Measurements from ENCODE around the gene DNAH1.

DNAH1 gene

DNA sequence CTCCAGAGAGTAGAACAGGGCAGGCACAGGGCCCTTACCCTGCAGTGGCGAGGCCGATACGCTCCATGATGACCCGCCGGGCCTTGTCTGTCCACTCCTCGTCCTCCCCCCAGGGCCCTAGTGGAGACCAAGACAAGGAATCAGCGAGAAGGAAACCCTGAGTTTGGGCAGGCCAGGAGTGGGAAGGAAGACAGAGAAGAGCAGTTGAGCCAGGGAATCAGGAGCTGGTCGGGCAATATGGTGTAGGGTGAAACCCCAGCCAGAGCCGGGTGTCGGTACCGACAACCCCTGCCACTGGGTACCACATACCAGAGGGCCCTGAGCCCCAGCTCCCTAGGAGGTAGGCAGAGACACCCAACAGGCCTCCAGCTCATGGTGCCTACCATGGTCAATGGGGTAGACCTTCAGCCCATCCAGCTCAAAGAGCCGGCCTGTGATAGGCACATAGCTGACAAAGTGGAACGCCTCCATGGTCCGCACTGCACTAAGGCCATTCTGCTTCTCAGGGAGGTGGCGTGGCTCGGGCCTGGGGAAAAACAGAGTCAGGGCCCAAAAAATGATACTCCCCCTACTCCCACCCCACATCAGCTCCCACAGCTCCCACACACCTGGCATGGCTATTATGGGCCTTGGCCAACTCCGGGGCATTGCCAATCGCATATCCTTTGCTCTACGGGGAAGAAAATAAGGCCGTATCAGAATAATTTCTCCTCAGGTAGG lies 90.8 kb downstream of the DNAH1 start:
- DNase-seq = no peak

DNA sequence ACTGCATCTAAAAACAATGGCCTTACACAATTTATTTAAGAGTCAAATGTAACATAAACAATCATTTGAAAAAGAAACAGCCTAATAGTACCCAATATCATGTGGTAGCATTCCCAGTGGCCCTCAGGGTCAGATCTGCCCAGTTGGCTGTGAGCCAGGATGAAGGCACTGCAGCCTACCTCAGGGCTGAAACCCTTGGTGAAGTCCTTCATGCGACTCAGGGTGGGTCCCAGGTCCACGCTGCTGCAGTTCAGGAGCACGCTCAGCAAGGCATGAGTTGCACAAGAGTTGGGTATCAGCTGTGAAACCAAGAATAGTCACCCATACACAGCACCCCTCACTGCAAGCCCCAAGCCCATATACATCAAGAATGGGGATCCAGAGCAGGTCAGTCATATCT lies 91.7 kb downstream of the DNAH1 start:
- DNase-seq = no peak

DNA sequence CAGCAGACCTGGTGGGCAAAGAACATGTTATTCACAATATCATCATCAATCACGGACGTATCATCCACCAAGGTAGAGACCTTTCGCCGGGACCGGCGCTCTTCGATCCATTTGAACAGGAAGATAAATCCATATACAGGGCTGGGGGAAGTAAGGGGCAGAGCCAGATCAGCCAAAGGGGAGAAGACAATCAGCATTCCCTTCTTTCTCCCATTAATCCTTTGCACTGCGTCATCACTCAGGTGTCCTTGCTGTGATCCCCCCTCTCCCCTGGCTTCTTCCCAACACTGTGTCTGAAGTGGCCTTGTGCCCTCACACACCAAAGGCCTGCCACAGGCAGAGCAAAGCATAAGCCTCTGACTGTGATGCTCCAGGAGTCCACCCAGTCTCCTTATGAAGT lies 92.3 kb downstream of the DNAH1 start:
- DNase-seq = no peak

DNA sequence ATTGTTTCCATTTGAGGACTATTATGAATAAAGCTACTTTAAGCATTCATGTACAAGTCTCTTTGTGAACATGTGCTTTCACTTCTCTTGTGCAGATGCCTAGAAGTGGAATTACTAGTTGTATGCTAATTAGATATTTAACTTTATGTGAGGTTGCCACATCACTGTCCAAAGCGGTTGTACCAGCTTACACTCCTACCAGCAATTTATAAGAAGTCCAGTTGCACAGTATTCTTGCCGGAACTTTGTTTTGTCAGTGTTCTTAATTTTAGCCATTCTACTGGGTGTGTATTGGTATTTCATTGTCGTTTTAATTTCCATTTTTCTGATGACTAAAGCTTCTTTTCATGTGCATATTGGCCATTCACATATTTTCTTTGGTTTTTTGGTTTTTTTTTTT lies 99.7 kb downstream of the DNAH1 start:
- DNase-seq = no peak

DNA sequence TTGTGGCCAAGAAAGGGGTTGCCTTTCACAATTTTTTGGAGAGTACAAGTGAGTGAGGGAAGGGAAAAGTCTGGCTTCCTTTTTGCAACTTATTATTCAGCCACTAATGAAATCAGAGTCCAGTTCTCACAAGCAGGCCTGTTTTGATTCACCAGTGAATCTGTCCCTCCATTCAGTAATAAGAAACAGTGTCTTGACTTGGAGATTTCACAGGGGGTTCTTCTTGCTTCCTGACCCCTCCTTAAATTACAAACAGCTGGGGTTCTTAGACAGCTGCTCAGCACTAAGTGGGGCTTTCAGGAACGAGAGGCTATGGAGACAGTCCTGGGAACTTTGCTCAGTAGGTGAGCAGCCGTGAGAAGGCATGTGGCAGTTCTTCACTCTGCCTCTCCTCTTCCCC lies 104.3 kb downstream of the DNAH1 start:
- no peak for DNase-seq

DNA sequence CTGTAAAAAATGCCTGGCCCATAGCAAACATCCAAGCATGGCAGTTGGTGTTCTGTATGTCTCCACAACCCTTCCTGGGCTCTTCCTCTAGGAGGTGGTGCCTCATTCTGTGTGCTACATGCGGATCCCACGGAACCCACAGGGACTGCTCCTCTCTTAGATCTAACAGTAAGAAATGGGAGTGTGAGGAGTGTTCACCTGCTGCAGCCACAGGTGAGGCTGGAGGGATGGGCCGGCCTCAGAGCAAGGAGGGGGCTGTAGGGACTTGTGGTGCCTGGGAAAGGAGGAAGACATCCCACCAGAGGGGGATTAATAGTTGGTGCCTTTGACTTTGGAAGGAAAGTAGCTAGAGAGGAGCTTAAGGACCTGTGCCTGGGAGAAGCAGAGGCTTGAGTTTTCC lies 106.5 kb downstream of the DNAH1 start:
- no peak for DNase-seq

GRCh38 chr3:52423173-52423572 lies 107.1 kb downstream of the DNAH1 start:
- no peak for DNase-seq

DNA sequence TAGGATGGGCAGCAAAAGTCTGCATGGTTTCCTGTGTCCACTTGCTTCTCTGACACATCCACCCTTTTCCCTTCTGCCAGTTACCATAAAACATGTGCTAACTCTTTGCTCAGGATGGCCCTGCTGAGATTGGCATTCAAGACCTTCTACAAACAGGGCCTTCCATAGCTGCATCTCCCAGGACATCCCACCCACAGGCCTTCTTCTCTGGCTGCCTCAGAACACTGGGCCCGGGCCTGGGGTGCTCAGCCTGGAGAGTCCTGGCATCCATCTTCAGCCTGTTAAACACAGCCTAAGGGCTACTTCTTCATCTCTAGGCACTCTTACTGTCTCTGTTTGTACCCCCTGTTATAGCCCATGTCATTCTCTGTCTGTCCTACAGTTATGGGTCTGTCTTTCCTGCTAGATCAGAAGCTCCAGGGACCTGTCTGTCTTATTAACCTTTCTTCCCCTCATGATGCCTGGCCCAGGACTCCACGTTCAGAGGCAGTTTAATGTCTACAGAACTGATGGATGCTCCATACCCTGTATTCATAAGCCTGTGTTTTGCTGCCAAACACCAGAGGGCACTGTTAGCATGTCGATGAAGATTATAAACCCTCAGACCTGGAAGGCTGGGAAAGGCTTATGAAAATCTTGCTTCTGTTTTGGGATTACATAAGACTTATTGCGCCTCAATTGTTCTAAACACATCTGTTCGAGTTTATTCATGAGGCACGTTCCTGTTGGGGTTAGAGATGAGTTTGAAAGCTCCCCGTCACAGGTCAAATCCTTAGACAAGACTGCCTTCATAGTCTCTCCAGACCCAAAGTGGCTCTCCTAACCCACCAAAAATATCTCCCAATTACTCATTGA lies 112.3 kb downstream of the DNAH1 start:
- DNase-seq = no peak

- DNase-seq = no peak
Observed at GRCh38 chr3:52429031-52429430, 112.9 kb downstream of the DNAH1 start.

DNA sequence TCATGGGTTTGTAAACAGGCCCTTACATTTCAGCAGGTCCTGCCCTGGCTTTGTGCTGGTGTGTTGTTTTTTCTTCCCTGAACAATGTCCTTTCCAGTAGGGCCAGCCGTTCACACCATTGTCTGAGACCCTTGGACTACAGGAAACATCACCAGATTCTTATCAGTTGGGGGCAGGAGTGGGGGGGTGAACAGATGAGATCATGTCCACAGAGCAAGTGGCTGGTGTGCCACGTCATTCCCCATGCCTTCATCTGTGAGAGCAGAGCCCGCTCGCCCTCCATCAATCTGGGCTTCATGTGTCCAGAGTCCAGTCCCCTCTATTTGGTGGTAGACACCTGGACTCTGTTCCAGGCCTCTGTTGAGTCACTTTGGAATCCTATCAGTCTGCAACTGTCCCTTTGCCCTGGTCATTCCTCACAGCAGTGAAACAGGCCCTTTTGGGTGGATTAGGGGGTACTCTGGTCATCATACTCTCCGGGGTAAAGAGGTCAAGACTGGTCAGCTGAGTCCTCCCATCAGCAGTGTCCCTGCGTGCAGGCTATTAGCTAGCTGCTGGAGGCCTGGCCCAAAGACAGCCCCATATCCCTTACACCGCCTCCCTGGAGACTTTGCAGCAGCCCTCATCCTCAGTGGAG lies 113.8 kb downstream of the DNAH1 start:
- no peak for DNase-seq

GRCh38 chr3:52430416-52430810 lies 114.3 kb downstream of the DNAH1 start:
- no peak for DNase-seq

- no peak for DNase-seq
Observed at GRCh38 chr3:52431459-52432223, 115.5 kb downstream of the DNAH1 start.

GRCh38 chr3:52432225-52432624 lies 116.1 kb downstream of the DNAH1 start:
- no peak for DNase-seq

DNA sequence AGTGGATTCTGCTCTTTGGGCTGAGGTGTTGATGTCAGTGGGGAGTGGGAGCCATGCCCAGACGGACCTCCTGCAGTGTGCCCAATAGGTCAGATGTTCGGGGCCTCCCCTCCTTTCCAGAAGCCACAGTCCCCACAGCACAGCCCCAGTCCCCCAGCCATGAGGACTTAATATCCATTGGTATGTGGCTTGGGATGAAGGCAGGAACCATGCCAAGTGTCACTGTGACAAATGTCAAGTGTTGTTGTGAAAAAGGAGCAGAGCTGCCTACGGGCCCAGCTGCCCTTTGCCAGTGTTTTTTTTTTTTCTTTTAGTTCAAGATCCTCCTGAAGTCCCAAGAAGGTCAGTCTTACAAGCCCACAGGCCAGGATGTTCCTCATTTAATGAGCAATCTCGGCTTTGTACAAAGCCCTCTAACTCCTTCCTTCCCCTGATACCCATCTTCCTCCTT lies 116.6 kb downstream of the DNAH1 start:
- DNase-seq = no peak

DNA sequence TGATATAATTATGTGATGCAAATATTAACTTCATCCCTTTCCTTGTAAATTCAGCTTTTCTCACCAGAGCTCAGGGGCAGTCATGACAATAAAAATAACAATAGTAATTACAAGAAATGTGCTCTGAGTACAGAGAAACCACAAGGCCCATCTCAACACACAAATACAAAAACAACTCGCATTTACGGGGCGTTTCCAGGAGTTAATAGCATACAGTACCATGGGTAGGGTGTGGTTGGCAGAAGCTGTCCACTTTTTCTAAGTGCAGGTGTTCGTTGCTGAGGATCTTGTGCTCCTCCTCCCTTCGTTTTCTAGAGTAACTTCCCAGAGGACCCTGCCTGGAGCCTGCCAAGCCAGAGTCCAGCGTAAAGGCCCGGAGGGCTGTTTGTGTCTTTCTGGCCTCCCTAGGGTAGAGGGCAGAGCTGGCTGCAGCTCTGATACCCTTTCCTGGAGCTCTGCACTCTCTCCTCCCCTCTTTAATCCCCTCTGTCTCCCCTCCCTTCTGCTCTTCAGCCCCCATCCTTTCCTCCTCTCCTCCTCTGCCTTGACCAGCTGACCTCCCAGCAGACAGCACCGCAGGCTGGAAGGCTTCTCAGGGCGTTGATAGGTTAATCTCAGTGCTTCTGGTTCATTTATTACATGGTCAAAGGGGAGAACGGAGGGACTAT lies 117.3 kb downstream of the DNAH1 start:
- no peak for DNase-seq

DNA sequence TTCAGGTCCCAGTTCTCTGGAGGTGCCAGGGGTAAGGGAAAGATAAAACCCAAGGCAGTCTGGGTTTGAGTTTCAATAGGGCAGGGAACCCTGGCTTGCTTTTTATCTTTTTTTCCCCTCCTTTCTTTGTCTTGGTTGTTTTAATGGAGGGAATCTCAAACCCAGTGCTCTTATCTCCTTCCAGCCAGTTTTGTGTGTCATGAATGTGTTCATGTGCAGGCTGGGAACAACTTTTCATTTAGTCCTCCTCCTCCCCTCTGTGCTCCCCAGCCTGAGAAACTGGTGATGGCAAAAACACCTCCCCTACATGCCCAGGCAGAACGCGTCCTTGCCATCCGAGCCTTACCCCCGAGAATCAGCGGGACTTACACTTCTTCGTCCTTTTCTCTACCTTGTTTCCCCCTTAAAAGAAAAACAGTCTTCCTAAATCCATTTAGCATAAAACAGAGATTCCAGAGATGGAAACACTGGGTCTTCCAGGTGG lies 117.9 kb downstream of the DNAH1 start:
- no peak for DNase-seq

DNA sequence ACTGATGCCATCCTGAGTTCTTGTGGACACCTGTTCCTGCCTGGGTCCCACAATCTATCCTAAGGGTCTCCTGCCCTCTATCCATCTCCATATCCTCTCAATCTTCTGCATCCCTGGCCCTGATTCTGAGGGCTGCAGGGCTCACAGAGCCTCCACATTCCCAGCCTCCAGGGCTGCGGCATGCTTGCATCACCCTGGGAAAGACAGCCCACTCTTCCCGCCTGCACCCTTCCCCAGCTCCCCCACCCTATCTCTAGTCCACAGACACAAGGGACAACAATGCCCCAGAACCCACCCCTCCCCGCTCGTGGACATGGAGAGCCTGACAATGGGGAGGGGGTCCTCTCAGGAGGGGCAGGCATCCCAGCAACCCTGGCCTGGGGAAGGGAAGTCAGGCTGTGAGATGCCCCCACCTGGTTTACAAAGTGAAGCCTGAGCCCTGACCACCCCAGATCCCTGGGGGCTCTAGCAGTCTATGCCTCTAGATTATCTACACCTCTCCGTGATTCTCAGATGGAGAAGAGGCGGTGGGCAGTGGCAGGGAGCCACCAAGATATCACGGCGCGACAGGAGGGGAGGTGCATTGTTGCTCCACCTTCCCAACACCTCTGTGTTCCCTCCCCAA lies 118.5 kb downstream of the DNAH1 start:
- no peak for DNase-seq

- DNase-seq = no peak
Observed at GRCh38 chr3:52435246-52436101, 119.4 kb downstream of the DNAH1 start.

- no peak for DNase-seq
Observed at GRCh38 chr3:52436500-52437149, 120.5 kb downstream of the DNAH1 start.
